ENCODE measurements around the gene ENTPD2. TPM values are rescaled to one million over a fixed set of nuclear protein-coding genes. Genes with fewer than 3 reads are reported as not detected.

ENTPD2 gene
- polyA plus RNA-seq, 2 donors: 1.5 to 1.6 TPM

GRCh38 chr9:137087409-137087925 lies 33.6 kb upstream of the ENTPD2 start:
- 9 to 11% methylated on average over 19 to 22 of the region's 22 CpGs for WGBS, 2 donors
- Histone ChIP-seq H3K9me3 (ENCODE audit: control insufficient read depth in 2 of 2, insufficient read depth in 1 of 2, low read depth in 1 of 2, low read length in 1 of 2) (no peaks in the 10 kb centered on the region), H3K4me1 (ENCODE audit: control insufficient read depth in 2 of 2, insufficient read depth in 2 of 2, low read length in 1 of 2) (peaks cover 0 to 28% of the 10 kb centered on the region in 2 donors), H3K4me3 (ENCODE audit: low read depth in 1 of 2, low read length in 2 of 2) (peak overlapping the region; percentile 71 to 78), H3K27me3 (ENCODE audit: control insufficient read depth in 1 of 2, insufficient read depth in 2 of 2, low read length in 2 of 2) (no peaks in the 10 kb centered on the region), H3K36me3 (ENCODE audit: control insufficient read depth in 2 of 2, insufficient read depth in 2 of 2, low read length in 1 of 2) (peaks cover 0 to 11% of the 10 kb centered on the region in 2 donors), H3K27ac (ENCODE audit: low read depth in 2 of 2, low read length in 1 of 2) (peak overlapping the region; percentile 85 to 97)

- Histone ChIP-seq H3K4me3 (ENCODE audit: low read depth in 1 of 2, low read length in 2 of 2) (peak within 1 kb of the TSS; percentile 71 to 78), H3K27me3 (ENCODE audit: control insufficient read depth in 1 of 2, insufficient read depth in 2 of 2, low read length in 2 of 2) (no peaks in the 10 kb centered on the region), H3K4me1 (ENCODE audit: control insufficient read depth in 2 of 2, insufficient read depth in 2 of 2, low read length in 1 of 2) (peaks cover 0 to 28% of the 10 kb centered on the region in 2 donors), H3K36me3 (ENCODE audit: control insufficient read depth in 2 of 2, insufficient read depth in 2 of 2, low read length in 1 of 2) (peaks cover 0 to 11% of the 10 kb centered on the region in 2 donors), H3K9me3 (ENCODE audit: control insufficient read depth in 2 of 2, insufficient read depth in 1 of 2, low read depth in 1 of 2, low read length in 1 of 2) (no peaks in the 10 kb centered on the region), H3K27ac (ENCODE audit: low read depth in 2 of 2, low read length in 1 of 2) (peak within 1 kb of the TSS; percentile 97 to 98)
- 0 to 1% methylated on average over 94 to 101 of the region's 101 CpGs for WGBS, 2 donors
Observed at GRCh38 chr9:137086531-137087408, 32.9 kb upstream of the ENTPD2 start, which contains the start of gene MAN1B1. Gene MAN1B1 (plus strand): TSS chr9:137086985. CDS start chr9:137087000, 15 bp downstream.

GRCh38 chr9:137085920-137086530 lies 32.2 kb upstream of the ENTPD2 start:
- 1% methylated on average over 49 to 58 of the region's 58 CpGs for WGBS, 2 donors
- peaks cover 0 to 8% of the 10 kb centered on the region in 2 donors for H3K36me3 ChIP-seq (ENCODE audit: control insufficient read depth in 2 of 2, insufficient read depth in 2 of 2, low read length in 1 of 2)
- peaks cover 0 to 28% of the 10 kb centered on the region in 2 donors for H3K4me1 ChIP-seq (ENCODE audit: control insufficient read depth in 2 of 2, insufficient read depth in 2 of 2, low read length in 1 of 2)
- no peaks in the 10 kb centered on the region for H3K27me3 ChIP-seq (ENCODE audit: control insufficient read depth in 1 of 2, insufficient read depth in 2 of 2, low read length in 2 of 2)
- peak overlapping the region; percentile 97 to 98 for H3K27ac ChIP-seq (ENCODE audit: low read depth in 2 of 2, low read length in 1 of 2)
- peak overlapping the region; percentile 65 to 66 for H3K4me3 ChIP-seq (ENCODE audit: low read depth in 1 of 2, low read length in 2 of 2)
- H3K9me3 ChIP-seq (ENCODE audit: control insufficient read depth in 2 of 2, insufficient read depth in 1 of 2, low read depth in 1 of 2, low read length in 1 of 2): no peaks in the 10 kb centered on the region

GRCh38 chr9:137084526-137084925 lies 30.7 kb upstream of the ENTPD2 start:
- Histone ChIP-seq H3K27ac (ENCODE audit: low read depth in 2 of 2, low read length in 1 of 2) (peak overlapping the region; percentile 56 to 57), H3K27me3 (ENCODE audit: control insufficient read depth in 1 of 2, insufficient read depth in 2 of 2, low read length in 2 of 2) (no peaks in the 10 kb centered on the region), H3K4me3 (ENCODE audit: low read depth in 1 of 2, low read length in 2 of 2) (no peak overlapping the region), H3K4me1 (ENCODE audit: control insufficient read depth in 2 of 2, insufficient read depth in 2 of 2, low read length in 1 of 2) (peaks cover 0 to 21% of the 10 kb centered on the region in 2 donors), H3K9me3 (ENCODE audit: control insufficient read depth in 2 of 2, insufficient read depth in 1 of 2, low read depth in 1 of 2, low read length in 1 of 2) (no peaks in the 10 kb centered on the region), H3K36me3 (ENCODE audit: control insufficient read depth in 2 of 2, insufficient read depth in 2 of 2, low read length in 1 of 2) (peaks cover 0 to 14% of the 10 kb centered on the region in 2 donors)
- 50 to 67% methylated on average over 9 of the region's 9 CpGs for WGBS, 2 donors

- 35 to 51% methylated on average over 12 of the region's 12 CpGs for WGBS, 2 donors
- peaks cover 3 to 20% of the 10 kb centered on the region in 2 donors for H3K4me1 ChIP-seq (ENCODE audit: control insufficient read depth in 2 of 2, insufficient read depth in 2 of 2, low read length in 1 of 2)
- H3K4me3 ChIP-seq (ENCODE audit: low read depth in 1 of 2, low read length in 2 of 2): no peak overlapping the region
- no peaks in the 10 kb centered on the region for H3K27me3 ChIP-seq (ENCODE audit: control insufficient read depth in 1 of 2, insufficient read depth in 2 of 2, low read length in 2 of 2)
- H3K9me3 ChIP-seq (ENCODE audit: control insufficient read depth in 2 of 2, insufficient read depth in 1 of 2, low read depth in 1 of 2, low read length in 1 of 2): no peaks in the 10 kb centered on the region
- peaks cover 0 to 15% of the 10 kb centered on the region in 2 donors for H3K36me3 ChIP-seq (ENCODE audit: control insufficient read depth in 2 of 2, insufficient read depth in 2 of 2, low read length in 1 of 2)
- H3K27ac ChIP-seq (ENCODE audit: low read depth in 2 of 2, low read length in 1 of 2): peak overlapping the region; percentile 73 to 90
Observed at GRCh38 chr9:137083394-137084004, 29.6 kb upstream of the ENTPD2 start.

GRCh38 chr9:137082925-137083290 lies 29.0 kb upstream of the ENTPD2 start:
- H3K27me3 ChIP-seq (ENCODE audit: control insufficient read depth in 1 of 2, insufficient read depth in 2 of 2, low read length in 2 of 2): no peaks in the 10 kb centered on the region
- 74 to 85% methylated on average over 8 of the region's 8 CpGs for WGBS, 2 donors
- H3K27ac ChIP-seq (ENCODE audit: low read depth in 2 of 2, low read length in 1 of 2): peak overlapping the region in 1 of 2 donors; percentile 90
- H3K36me3 ChIP-seq (ENCODE audit: control insufficient read depth in 2 of 2, insufficient read depth in 2 of 2, low read length in 1 of 2): peaks cover 0 to 15% of the 10 kb centered on the region in 2 donors
- H3K4me3 ChIP-seq (ENCODE audit: low read depth in 1 of 2, low read length in 2 of 2): no peak overlapping the region
- no peaks in the 10 kb centered on the region for H3K9me3 ChIP-seq (ENCODE audit: control insufficient read depth in 2 of 2, insufficient read depth in 1 of 2, low read depth in 1 of 2, low read length in 1 of 2)
- peaks cover 6 to 25% of the 10 kb centered on the region in 2 donors for H3K4me1 ChIP-seq (ENCODE audit: control insufficient read depth in 2 of 2, insufficient read depth in 2 of 2, low read length in 1 of 2)

- Histone ChIP-seq H3K36me3 (ENCODE audit: control insufficient read depth in 2 of 2, insufficient read depth in 2 of 2, low read length in 1 of 2) (peaks cover 0 to 15% of the 10 kb centered on the region in 2 donors), H3K27ac (ENCODE audit: low read depth in 2 of 2, low read length in 1 of 2) (peak overlapping the region in 1 of 2 donors; percentile 17), H3K9me3 (ENCODE audit: control insufficient read depth in 2 of 2, insufficient read depth in 1 of 2, low read depth in 1 of 2, low read length in 1 of 2) (no peaks in the 10 kb centered on the region), H3K27me3 (ENCODE audit: control insufficient read depth in 1 of 2, insufficient read depth in 2 of 2, low read length in 2 of 2) (no peaks in the 10 kb centered on the region), H3K4me3 (ENCODE audit: low read depth in 1 of 2, low read length in 2 of 2) (no peak overlapping the region), H3K4me1 (ENCODE audit: control insufficient read depth in 2 of 2, insufficient read depth in 2 of 2, low read length in 1 of 2) (peaks cover 6 to 26% of the 10 kb centered on the region in 2 donors)
- 90 to 95% methylated on average over 14 to 16 of the region's 16 CpGs for WGBS, 2 donors
Observed at GRCh38 chr9:137082222-137082924, 28.5 kb upstream of the ENTPD2 start.

GRCh38 chr9:137080260-137081122 lies 26.6 kb upstream of the ENTPD2 start:
- no peak overlapping the region for H3K4me3 ChIP-seq (ENCODE audit: low read depth in 1 of 2, low read length in 2 of 2)
- peaks cover 6 to 22% of the 10 kb centered on the region in 2 donors for H3K4me1 ChIP-seq (ENCODE audit: control insufficient read depth in 2 of 2, insufficient read depth in 2 of 2, low read length in 1 of 2)
- H3K36me3 ChIP-seq (ENCODE audit: control insufficient read depth in 2 of 2, insufficient read depth in 2 of 2, low read length in 1 of 2): peaks cover 0 to 15% of the 10 kb centered on the region in 2 donors

More at GRCh38 chr9:137080260-137081122, 26.6 kb upstream of the ENTPD2 start:
- Histone ChIP-seq H3K27ac (ENCODE audit: low read depth in 2 of 2, low read length in 1 of 2) (no peak overlapping the region), H3K27me3 (ENCODE audit: control insufficient read depth in 1 of 2, insufficient read depth in 2 of 2, low read length in 2 of 2) (no peaks in the 10 kb centered on the region), H3K9me3 (ENCODE audit: control insufficient read depth in 2 of 2, insufficient read depth in 1 of 2, low read depth in 1 of 2, low read length in 1 of 2) (no peaks in the 10 kb centered on the region)
- WGBS, 2 donors: 95 to 96% methylated on average over 24 of the region's 24 CpGs

Measured in esophagus (tissue), 2 donors.